ENCODE results near the gene PCK2.

PCK2 gene

DNA sequence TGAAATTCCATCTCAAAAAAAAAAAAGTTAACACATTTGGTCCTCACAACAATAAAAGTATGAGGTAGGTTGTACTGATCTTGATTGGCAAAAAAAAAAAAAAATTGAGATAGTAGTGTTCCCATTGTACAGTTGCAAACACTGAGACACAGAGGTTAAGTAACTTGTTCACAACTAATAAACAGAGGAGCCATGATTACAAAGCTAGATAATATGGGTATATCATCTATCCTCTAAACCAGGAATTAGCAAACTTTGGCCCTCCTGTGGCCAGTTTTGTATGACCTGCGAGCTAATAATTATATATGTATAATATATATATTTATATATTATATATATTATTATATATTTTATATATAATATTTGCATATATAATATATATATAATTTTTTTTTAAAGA is 39.6 kb downstream of the PCK2 start:
- TF ChIP-seq, protein P1, sequence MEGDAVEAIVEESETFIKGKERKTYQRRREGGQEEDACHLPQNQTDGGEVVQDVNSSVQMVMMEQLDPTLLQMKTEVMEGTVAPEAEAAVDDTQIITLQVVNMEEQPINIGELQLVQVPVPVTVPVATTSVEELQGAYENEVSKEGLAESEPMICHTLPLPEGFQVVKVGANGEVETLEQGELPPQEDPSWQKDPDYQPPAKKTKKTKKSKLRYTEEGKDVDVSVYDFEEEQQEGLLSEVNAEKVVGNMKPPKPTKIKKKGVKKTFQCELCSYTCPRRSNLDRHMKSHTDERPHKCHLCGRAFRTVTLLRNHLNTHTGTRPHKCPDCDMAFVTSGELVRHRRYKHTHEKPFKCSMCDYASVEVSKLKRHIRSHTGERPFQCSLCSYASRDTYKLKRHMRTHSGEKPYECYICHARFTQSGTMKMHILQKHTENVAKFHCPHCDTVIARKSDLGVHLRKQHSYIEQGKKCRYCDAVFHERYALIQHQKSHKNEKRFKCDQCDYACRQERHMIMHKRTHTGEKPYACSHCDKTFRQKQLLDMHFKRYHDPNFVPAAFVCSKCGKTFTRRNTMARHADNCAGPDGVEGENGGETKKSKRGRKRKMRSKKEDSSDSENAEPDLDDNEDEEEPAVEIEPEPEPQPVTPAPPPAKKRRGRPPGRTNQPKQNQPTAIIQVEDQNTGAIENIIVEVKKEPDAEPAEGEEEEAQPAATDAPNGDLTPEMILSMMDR (IDR thresholded peaks at IDR 0.05; ENCODE audit: extremely low read depth, missing control alignments) = no peak
- DNase-seq (ENCODE audit: low spot score) = no peak

DNA sequence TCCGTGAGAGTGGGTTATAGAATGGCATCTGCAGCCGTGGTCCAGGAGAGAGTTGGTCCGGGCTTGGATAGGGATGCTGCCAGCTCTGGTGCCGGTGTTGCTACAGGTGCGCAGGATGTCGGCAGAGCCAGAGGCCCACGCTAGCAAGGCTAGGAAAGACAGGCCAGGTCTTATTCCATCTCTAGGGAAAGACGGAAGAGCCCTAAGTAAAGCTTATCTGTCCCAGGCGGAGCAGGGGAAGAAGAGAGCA is 41.4 kb downstream of the PCK2 start:
- DNase-seq (ENCODE audit: low spot score) = no peak
- TF ChIP-seq, protein P1 (IDR thresholded peaks at IDR 0.05; ENCODE audit: extremely low read depth, missing control alignments) = no peak

DNA sequence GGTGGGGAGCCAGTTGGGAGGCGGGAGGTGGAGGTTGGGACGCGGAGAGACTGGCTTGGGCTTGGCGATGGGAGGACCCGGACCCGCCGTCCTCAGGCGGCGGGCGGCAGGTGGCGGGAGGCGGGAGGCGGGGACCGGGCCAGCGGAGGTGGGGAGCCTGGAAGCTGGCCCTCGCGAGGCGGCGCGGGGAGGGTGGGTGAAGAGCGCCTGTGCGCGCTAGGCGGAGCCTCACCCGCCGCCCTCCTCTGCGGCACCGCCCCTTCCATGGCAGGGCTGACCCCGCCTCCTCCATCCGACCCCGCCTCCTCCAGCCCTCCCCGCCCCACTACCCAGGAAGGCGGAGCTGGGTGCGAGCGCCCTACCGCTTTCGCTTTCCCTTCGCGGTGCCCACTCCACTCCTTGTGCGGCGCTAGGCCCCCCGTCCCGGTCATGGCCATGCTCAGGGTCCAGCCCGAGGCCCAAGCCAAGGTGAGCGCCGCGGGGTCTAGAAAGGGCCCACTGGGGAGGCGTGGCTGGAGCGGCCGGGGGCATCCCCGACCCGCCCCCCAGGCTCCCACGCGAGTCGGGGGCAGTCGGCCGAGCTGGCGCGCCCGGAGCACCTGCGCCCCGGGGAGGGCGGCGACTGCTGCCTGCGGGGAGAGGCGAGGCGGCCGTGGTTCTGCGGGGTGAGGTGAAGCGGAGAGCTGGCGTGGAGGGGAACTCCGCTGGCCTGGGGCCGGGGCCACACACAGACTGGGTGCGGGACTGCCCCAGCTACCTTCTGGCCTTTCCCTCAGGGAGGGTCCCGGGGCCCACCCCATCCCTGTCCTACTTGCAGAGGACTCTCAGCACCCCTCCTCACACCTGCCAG is 41.9 kb downstream of the PCK2 start, which contains the start of gene PSME1:
Gene PSME1 (plus strand): TSS at position 361 of the 850 bp plus-strand sequence. CDS start 69 bp downstream, at position 430.
- peak; percentile 98 for DNase-seq (ENCODE audit: low spot score)
- TF ChIP-seq, protein P1 (IDR thresholded peaks at IDR 0.05; ENCODE audit: extremely low read depth, missing control alignments) = no peak

DNA sequence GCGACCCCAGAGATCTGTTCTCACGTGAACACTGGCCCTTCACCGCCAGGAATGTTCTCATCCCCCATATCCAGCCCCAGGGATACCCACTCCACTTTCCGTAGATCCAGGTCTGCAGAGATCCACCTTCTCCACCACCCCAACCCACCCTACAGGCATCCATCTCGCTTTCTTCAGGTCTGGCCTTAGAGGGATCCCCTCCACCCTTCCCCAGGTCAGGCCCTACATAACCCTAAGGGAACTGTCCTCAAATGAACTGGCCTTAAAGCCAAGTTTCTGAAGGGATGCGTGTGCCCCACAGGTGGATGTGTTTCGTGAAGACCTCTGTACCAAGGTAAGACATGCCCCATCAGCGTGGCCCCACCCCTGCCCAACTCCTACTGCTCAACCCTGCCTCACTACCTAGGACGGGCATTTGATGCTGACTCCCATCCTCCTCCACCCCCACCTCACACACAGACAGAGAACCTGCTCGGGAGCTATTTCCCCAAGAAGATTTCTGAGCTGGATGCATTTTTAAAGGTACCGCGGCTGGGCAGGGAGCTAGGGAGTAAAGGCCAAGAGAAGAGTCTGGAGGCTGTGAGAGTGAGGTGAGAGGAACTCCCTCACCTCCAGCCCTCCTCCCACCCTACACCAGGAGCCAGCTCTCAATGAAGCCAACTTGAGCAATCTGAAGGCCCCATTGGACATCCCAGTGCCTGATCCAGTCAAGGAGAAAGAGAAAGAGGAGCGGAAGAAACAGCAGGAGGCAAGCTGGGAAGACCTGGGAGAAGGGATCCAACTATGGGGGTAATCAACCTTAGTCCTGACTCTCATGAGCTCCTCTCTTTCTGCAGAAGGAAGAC is 42.8 kb downstream of the PCK2 start:
- TF ChIP-seq, protein P1 (IDR thresholded peaks at IDR 0.05; ENCODE audit: extremely low read depth, missing control alignments) = no peak
- DNase-seq (ENCODE audit: low spot score) = no peak

DNA sequence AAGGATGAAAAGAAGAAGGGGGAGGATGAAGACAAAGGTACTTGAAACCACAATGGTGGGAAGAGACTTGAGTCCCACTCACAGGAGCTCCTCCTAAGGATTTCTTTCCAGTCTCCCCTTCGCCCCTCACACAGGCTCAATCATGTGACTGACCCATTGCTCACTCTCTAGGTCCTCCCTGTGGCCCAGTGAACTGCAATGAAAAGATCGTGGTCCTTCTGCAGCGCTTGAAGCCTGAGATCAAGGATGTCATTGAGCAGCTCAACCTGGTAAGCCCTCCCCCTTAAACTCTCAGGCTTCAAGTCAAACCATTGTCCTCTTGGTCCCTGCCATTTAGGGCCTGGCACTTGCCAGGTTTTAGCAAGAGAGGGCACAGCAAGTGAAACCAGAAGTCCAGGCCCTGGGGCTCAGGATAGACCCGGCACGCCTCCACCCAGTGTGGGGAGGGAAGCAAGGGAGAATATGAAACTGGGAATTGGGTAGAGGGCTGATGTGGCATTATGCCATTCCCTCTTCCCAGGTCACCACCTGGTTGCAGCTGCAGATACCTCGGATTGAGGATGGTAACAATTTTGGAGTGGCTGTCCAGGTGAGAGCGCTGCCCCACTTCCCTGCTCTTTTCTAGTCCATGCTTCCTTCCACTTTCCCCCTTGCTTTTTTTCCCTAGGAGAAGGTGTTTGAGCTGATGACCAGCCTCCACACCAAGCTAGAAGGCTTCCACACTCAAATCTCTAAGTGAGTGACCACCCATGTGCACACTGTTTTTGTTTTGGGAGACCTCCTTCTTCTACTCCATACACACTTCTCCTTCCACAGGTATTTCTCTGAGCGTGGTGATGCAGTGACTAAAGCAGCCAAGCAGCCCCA is 43.7 kb downstream of the PCK2 start:
- TF ChIP-seq, protein P1 (IDR thresholded peaks at IDR 0.05; ENCODE audit: extremely low read depth, missing control alignments) = no peak

DNA sequence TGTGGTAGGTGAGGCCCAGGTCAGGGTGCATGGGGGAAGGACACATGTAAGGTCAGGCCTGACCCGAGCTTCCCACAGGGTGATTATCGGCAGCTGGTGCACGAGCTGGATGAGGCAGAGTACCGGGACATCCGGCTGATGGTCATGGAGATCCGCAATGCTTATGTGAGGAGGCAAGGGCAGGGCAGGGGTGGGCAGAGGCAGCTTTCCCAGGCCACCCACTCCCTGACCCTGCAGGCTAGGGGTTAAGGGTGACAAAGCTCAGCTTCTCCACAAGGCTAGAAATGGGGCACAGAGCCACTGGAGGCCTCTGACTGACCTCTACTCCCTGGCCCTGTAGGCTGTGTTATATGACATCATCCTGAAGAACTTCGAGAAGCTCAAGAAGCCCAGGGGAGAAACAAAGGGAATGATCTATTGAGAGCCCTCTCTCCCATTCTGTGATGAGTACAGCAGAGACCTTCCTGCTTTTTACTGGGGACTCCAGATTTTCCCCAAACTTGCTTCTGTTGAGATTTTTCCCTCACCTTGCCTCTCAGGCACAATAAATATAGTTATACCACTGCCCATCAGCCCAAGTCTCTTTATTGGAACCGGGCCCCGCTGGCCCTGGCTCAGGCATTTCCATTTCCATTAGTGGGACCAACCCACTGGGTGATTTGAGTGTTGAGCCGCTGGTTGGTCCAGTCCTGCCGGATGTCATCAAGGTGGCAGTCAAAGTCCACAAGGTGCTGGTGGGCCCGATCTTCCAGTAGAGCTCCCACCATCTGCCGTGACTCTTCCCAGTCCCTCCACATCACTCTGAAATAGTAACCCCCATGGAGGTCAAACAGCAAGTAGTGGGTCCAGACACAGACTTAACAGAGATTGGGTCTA is 44.5 kb downstream of the PCK2 start:
- TF ChIP-seq, protein P1 (IDR thresholded peaks at IDR 0.05; ENCODE audit: extremely low read depth, missing control alignments) = no peak
- DNase-seq (ENCODE audit: low spot score) = no peak

More for the DNA sequence above, 43.7 kb downstream of the PCK2 start:
- DNase-seq (ENCODE audit: low spot score) = no peak

Measured in GM20000 (cell line).